Motor neuron (in vitro differentiated cells): ENCODE results near the gene NETO2. TPM values are rescaled to one million over a fixed set of nuclear protein-coding genes. Genes with fewer than 3 reads are reported as not detected.

Experiments
- total RNA-seq, 8 experiments: library from RNA; unstranded; fragments of 300-600 nt; gene quantifications; 2 replicates each; pipeline versions ENCODE4 v1.2.3 to v1.2.4, GENCODE V29; 2022

NETO2 gene
- total RNA-seq, 8 experiments from 2014 or later: 24.3 to 53.5 (median 28.1) TPM

Other genes with a start within 250 kb of the NETO2 start
- 100 to 1,000 TPM in 2 of 8 experiments, 10 to 100 TPM in 6; 66.6 to 152 (median 82.5) TPM for gene DNAJA2, start 170.3 kb downstream of the NETO2 start, total RNA-seq